D341Med (cell line): ENCODE measurements around the gene RNF121.

Source experiments
- DNase-seq: peaks from one replicate; pipeline ENCODE4 v3.0.0; 2012; ENCODE audit warnings: low spot score

The RNF121 gene

GRCh38 chr11:72039031-72039855 is 110.4 kb downstream of the RNF121 start:
- DNase-seq: no peak

- DNase-seq: no peak
These were observed 111.1 kb downstream of the RNF121 start for GRCh38 chr11:72039856-72040401.

GRCh38 chr11:72040491-72041363 is 111.9 kb downstream of the RNF121 start:
- peak; percentile 80 for DNase-seq

- peak; percentile 83 for DNase-seq
These were observed 112.7 kb downstream of the RNF121 start for GRCh38 chr11:72041364-72042063.

GRCh38 chr11:72042064-72042745 is 113.4 kb downstream of the RNF121 start:
- no peak for DNase-seq

- no peak for DNase-seq
These were observed 117.0 kb downstream of the RNF121 start for GRCh38 chr11:72045849-72046248.
